Islet of Langerhans (tissue), 1 donor: ENCODE data around the gene OBSCN.

Source experiments
- FAIRE-seq: peaks from one replicate; lab custom pipeline; 2011; peaks lifted over from hg19 to GRCh38; lab: Jason Lieb, UNC

Gene OBSCN

GRCh38 chr1:228417483-228418203, 209.8 kb downstream of the OBSCN start:
- no peak for FAIRE-seq

DNA sequence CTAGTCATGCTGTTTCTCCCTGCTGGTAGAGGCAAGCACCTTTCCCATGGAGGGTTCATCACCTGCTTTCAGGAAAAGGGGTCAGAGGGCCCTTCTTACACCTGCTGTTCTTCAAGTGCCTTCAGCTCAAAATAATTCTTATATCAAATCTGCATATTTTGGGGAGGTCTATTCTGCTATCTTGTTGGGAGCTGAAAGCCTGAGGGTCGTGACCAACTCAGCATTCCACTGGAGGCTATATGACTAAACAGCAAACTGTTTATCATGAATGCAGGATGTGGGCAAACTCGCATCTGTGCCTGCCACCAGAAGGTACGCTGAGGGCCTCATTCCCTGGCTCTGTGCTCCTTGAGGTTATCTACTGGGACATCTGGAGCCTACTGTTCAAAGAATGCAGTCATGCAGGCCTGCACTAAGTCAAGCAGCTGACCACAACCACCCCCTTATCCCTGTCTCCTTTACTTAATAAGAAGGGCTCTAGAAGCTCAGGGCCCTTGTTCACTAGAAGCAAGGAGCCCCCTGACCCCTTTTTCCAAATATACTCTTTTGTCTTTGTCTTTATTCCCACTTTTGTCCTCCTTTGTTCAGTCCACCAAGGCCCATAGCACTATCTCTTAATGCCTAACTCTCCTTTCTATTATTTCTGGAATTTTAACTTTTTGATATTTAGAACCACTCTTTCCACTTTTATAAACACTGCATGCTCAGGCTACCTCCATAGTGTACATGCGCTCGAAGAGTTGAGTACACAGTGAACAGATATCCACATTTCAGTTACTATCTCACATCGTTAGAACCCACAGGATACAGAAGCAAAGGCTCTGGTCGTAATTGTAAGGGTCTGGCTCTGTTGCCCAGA, 213.4 kb downstream of the OBSCN start:
- no peak for FAIRE-seq

DNA sequence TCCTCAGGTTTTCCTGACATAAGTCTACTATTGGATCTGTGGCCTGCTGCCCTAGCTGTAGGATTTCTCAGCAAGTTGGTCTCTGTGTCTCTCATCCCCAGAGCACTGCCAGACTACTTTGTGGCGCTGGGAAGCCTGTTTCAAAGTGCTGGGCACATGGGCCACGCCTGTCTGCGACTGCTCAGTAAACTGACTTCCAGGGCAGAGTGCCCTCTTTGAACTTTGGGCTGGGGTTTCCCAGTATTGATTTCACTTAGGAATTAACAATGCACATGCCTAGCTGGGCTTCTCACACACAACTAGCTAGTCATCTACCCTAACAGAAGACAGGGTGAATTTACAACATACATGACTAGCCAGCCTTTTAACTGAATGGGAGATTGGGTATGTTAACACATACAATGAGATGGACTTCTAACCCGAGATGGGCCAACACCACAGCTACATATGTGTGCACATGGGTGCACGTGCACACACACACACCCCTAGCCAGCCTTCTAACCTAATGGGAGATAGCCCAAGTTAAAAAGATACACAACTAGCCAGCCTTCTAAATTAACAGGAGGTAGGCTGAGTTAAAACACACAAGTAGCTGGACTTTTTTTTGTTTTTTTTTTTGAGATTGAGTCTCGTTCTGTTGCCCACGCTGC, 215.7 kb downstream of the OBSCN start:
- FAIRE-seq = no peak

GRCh38 chr1:228424685-228425660, 217.1 kb downstream of the OBSCN start:
- no peak for FAIRE-seq

DNA sequence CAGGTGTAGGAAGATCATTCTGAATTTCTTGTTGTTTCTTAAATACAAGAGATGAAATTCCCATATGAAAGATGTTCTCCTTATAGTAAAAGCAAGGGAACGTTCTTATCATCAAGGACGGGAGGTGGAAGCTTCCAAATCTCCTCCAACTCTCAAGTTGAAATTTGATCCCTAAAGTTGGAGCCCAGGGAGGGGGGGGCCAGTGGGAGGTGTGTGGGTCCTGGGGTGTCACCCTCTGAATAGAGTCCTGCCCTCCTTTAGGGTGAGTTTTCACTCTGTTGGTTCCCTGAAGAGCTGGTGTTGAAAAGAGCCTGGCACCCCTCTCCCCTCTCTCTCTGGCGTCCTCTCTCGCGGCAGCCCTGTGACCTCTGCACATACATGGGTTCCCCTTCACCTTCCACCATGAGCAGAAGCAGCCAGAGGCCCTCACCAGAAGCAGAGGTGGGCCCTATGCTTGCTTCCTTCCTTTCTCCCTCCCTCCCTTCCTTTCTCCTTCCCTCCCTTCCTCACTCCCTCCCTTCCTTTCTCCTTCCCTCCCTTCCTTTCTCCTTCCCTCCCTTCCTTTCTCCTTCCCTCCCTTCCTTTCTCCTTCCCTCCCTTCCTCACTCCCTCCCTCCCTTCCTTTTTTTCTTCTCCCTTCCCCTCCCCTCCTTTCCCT, 218.8 kb downstream of the OBSCN start:
- FAIRE-seq = no peak

DNA sequence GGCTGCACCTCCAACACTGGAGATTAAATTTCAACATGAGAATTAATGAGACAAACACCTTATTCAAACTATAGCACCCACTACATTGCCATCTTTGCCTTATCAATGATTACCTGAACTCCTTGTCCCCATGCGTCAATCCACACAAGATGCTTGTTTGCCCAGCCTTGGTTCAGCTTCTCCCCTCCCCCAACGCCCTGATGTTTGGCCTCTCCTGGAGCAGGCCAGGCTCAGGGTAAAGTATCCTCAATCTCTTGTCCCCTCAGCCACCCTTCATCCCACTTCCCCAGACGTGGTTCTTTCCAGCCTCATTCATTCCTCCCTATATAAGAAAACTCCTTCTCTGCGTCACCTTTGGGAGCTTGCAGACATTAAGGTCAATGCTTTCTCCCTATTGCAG, 220.6 kb downstream of the OBSCN start:
- FAIRE-seq = no peak
